Keratinocyte (primary cell): Measurements from ENCODE around the gene TNS3. TPM values are rescaled to one million over a fixed set of nuclear protein-coding genes. Genes with fewer than 3 reads are reported as not detected.

Source experiments
- DNase-seq: peaks from one replicate; pipeline ENCODE4 v3.0.0-alpha.2; 2011; ENCODE audit warnings: low read depth, missing footprints, low spot score
- FAIRE-seq: peaks from 2 replicates; lab custom pipeline; 2011; peaks lifted over from hg19 to GRCh38; lab: Jason Lieb, UNC
- H2AFZ ChIP-seq: 2 replicates; pipeline ENCODE4 v1.6.0; 2012; ENCODE audit warnings: low read length, control low read depth, inconsistent platforms; ENCODE audit not compliant: control insufficient read depth
- H3K27ac ChIP-seq: 2 replicates; pipeline ENCODE4 v1.5.1; 2011; ENCODE audit warnings: low read length; ENCODE audit not compliant: control insufficient read depth, insufficient read depth
- H3K27me3 ChIP-seq: 3 replicates; pipeline ENCODE4 v1.6.0; 2011; ENCODE audit warnings: low read length; ENCODE audit not compliant: control insufficient read depth, insufficient read depth; ENCODE audit errors: extremely low read depth
- H3K36me3 ChIP-seq, 2 experiments: 2 replicates in 1 of 2; 3 replicates in 1 of 2; pipeline ENCODE4 v1.5.1; 2011; ENCODE audit warnings: low read length in 2 of 2, mild to moderate bottlenecking in 1 of 2; ENCODE audit not compliant: control insufficient read depth in 2 of 2, insufficient read depth in 2 of 2; ENCODE audit errors: extremely low read depth in 1 of 2
- H3K4me1 ChIP-seq: 3 replicates; pipeline ENCODE4 v1.5.1; 2011; ENCODE audit warnings: low read length; ENCODE audit not compliant: control insufficient read depth, insufficient read depth; ENCODE audit errors: extremely low read depth
- H3K4me2 ChIP-seq: 3 replicates; pipeline ENCODE4 v1.6.0; 2011; ENCODE audit warnings: low read depth, low read length; ENCODE audit not compliant: control insufficient read depth, insufficient read depth; ENCODE audit errors: extremely low read depth
- H3K4me3 ChIP-seq, 3 experiments: fragments of 200-600 bp in 1 of 3; sonication (generic) in 1 of 3; 2 replicates in 2 of 3; 3 replicates in 1 of 3; pipeline ENCODE4 v1.5.1; 2011 to 2016; ENCODE audit warnings: low read length in 3 of 3, mild to moderate bottlenecking in 3 of 3, control low read depth in 2 of 3, inconsistent platforms in 1 of 3, low read depth in 1 of 3, mixed read lengths in 1 of 3, mixed run types in 1 of 3, moderate library complexity in 1 of 3; ENCODE audit not compliant: control insufficient read depth in 2 of 3, insufficient read depth in 2 of 3; ENCODE audit errors: extremely low read depth in 1 of 3
- H3K79me2 ChIP-seq: 2 replicates; pipeline ENCODE4 v1.6.0; 2012; ENCODE audit warnings: low read length; ENCODE audit not compliant: control insufficient read depth, insufficient read depth
- H3K9ac ChIP-seq: 3 replicates; pipeline ENCODE4 v1.6.0; 2011; ENCODE audit warnings: low read length; ENCODE audit not compliant: control insufficient read depth, insufficient read depth; ENCODE audit errors: extremely low read depth
- H3K9me1 ChIP-seq: 3 replicates; pipeline ENCODE4 v1.6.0; 2011; ENCODE audit warnings: low read length; ENCODE audit not compliant: control insufficient read depth, insufficient read depth; ENCODE audit errors: extremely low read depth
- H3K9me3 ChIP-seq: 2 replicates; pipeline ENCODE4 v1.5.1; 2012; ENCODE audit warnings: low read depth, low read length; ENCODE audit not compliant: control insufficient read depth
- H4K20me1 ChIP-seq: 3 replicates; pipeline ENCODE4 v1.6.0; 2011; ENCODE audit warnings: low read length; ENCODE audit not compliant: control insufficient read depth, insufficient read depth; ENCODE audit errors: extremely low read depth
- EZH2 ChIP-seq: IDR thresholded peaks from one replicate; pipeline ENCODE4 v1.6.1; 2012; ENCODE audit warnings: inconsistent platforms, mild to moderate bottlenecking, low read length, moderate library complexity
- dilution Hi-C: fragments of 300-500 bp; cut with MboI; formaldehyde crosslinking; loops from one replicate; pipeline ENCODE4 v1.7.0; 2020; ENCODE audit warnings: low sequenced_read_pairs; ENCODE audit not compliant: extremely low pct_ligation_motif_present
- polyA plus RNA-seq, 5 experiments: library from polyadenylated mRNA; depleted of rRNA in 3 of 5; stranded (reverse) in 3 of 5; stranded (forward) in 1 of 5; unstranded in 1 of 5; fragments of >200 nt; gene quantifications; 1 replicate in 1 of 5; 2 replicates in 3 of 5; 3 replicates in 1 of 5; pipeline versions ENCODE4 v1.2.1 to v1.2.3, GENCODE V29; 2011 to 2012; ENCODE audit warnings: missing spikeins in 2 of 5, low read depth in 1 of 5, low replicate concordance in 1 of 5
- TF ChIP-seq, protein P1 (sequence below), 3 experiments: IDR thresholded peaks in 1 of 3; conservative IDR thresholded peaks in 1 of 3; optimal IDR thresholded peaks in 1 of 3; 2 replicates in 2 of 3; 3 replicates in 1 of 3; pipeline versions ENCODE3 to v1.5.1; 2011; ENCODE audit warnings: low read length in 3 of 3, mild to moderate bottlenecking in 3 of 3, moderate library complexity in 2 of 3, control low read depth in 1 of 3, inconsistent platforms in 1 of 3; ENCODE audit not compliant: insufficient read depth in 2 of 3; ENCODE audit errors: extremely low read depth in 1 of 3

The TNS3 gene
- polyA plus RNA-seq, 1 donor (not counting 4 experiments of a cell fraction or from before 2014, with no cell fraction given), result 3.9 TPM

DNA sequence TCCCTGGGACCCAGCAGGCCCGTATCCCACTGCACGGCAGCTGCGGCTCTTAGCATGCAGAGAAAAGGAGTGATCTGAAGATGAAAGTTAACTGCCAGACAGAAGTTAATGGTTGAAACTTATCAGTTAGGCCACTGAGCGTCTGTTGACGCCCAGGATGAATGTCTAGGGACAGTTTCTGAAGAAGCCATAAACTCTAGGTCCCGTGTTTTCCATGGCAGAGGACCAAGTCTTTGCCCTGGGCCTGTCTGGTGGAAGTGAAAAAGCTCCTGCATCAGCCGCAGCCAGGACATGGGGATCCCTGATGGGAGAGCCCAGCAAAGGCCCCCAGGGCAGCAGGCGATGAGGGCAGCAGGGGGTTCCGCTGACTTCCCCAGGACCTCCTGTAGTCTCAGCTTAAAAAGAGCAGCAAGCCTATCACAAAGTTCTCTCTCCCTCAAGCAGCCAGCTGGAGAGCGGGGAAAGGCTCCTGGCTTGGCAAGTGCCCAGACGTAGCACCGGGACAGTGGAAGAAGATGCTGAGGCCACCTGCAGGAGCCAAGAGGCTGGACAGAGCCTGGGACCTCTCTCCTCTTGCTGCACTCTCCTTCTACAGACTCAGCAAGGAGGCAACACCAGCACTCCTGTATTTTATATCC is 79.6 kb downstream of the TNS3 start:
- no peak overlapping the region for H3K9ac ChIP-seq
- dilution Hi-C loops, result no loop called here
- FAIRE-seq, result no peak
- no peaks in the 10 kb centered on the region for H4K20me1 ChIP-seq
- H3K4me2 ChIP-seq, result no peak overlapping the region
- DNase-seq, result no peak
- H3K27ac ChIP-seq, result no peak overlapping the region
- H3K9me1 ChIP-seq, result no peaks in the 10 kb centered on the region
- TF ChIP-seq, protein P1, sequence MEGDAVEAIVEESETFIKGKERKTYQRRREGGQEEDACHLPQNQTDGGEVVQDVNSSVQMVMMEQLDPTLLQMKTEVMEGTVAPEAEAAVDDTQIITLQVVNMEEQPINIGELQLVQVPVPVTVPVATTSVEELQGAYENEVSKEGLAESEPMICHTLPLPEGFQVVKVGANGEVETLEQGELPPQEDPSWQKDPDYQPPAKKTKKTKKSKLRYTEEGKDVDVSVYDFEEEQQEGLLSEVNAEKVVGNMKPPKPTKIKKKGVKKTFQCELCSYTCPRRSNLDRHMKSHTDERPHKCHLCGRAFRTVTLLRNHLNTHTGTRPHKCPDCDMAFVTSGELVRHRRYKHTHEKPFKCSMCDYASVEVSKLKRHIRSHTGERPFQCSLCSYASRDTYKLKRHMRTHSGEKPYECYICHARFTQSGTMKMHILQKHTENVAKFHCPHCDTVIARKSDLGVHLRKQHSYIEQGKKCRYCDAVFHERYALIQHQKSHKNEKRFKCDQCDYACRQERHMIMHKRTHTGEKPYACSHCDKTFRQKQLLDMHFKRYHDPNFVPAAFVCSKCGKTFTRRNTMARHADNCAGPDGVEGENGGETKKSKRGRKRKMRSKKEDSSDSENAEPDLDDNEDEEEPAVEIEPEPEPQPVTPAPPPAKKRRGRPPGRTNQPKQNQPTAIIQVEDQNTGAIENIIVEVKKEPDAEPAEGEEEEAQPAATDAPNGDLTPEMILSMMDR (optimal IDR thresholded peaks at IDR 0.05 in 1 of 3, IDR thresholded peaks at IDR 0.05 in 1 of 3, conservative IDR thresholded peaks at IDR 0.05 in 1 of 3; ENCODE audit: extremely low read depth in 1 of 3, insufficient read depth in 2 of 3, low read length in 3 of 3), result no peak
- no peak for TF ChIP-seq EZH2
- no peak overlapping the region for H3K4me3 ChIP-seq
- no peaks in the 10 kb centered on the region for H3K79me2 ChIP-seq
- H3K36me3 ChIP-seq, result no peaks in the 10 kb centered on the region
- no peaks in the 10 kb centered on the region for H3K4me1 ChIP-seq
- H3K9me3 ChIP-seq, result no peaks in the 10 kb centered on the region
- H2AFZ ChIP-seq, result no peak overlapping the region
- no peaks in the 10 kb centered on the region for H3K27me3 ChIP-seq

GRCh38 chr7:47501406-47501805 is 80.5 kb downstream of the TNS3 start:
- Histone ChIP-seq H3K9ac (no peak overlapping the region), H3K27me3 (no peaks in the 10 kb centered on the region), H3K4me3 (no peak overlapping the region), H3K79me2 (no peaks in the 10 kb centered on the region), H3K4me1 (no peaks in the 10 kb centered on the region), H3K27ac (no peak overlapping the region), H2AFZ (no peak overlapping the region), H3K9me3 (no peaks in the 10 kb centered on the region), H3K9me1 (no peaks in the 10 kb centered on the region), H3K4me2 (no peak overlapping the region), H4K20me1 (no peaks in the 10 kb centered on the region), H3K36me3 (no peaks in the 10 kb centered on the region)
- DNase-seq (no peak), FAIRE-seq (no peak)
- dilution Hi-C loops, result no loop called here
- TF ChIP-seq EZH2, result no peak
- TF ChIP-seq, protein P1 (optimal IDR thresholded peaks at IDR 0.05 in 1 of 3, IDR thresholded peaks at IDR 0.05 in 1 of 3, conservative IDR thresholded peaks at IDR 0.05 in 1 of 3; ENCODE audit: extremely low read depth in 1 of 3, insufficient read depth in 2 of 3, low read length in 3 of 3), result no peak
